Smooth muscle cell (in vitro differentiated cells): ENCODE data around the gene OR8K5. TPM values are rescaled to one million over a fixed set of nuclear protein-coding genes. Genes with fewer than 3 reads are reported as not detected.
"Not testable (repeated sequence)": the region's sequence is repeated elsewhere in the genome, so short reads cannot be mapped to it uniquely, and the experiment has no call there.

ENCODE experiments used
- DNase-seq: peaks from one replicate; lab custom pipeline; 2025; ENCODE audit not compliant: unreplicated experiment; lab: John Stamatoyannopoulos, UW
- H2AFZ ChIP-seq: fragments of 200-600 bp; sonication (generic); 2 replicates; pipeline ENCODE4 v1.6.0; 2016; ENCODE audit warnings: antibody characterized with exemption, low read depth, mild to moderate bottlenecking
- H3F3A ChIP-seq: fragments of 200-600 bp; sonication (generic); 2 replicates; pipeline ENCODE4 v1.6.0; 2017; ENCODE audit warnings: antibody characterized with exemption, low read depth
- H3K27ac ChIP-seq: fragments of 200-600 bp; sonication (generic); 2 replicates; pipeline ENCODE4 v1.5.1; 2016; ENCODE audit warnings: low read depth, mild to moderate bottlenecking
- H3K27me3 ChIP-seq: fragments of 200-600 bp; sonication (generic); 2 replicates; pipeline ENCODE4 v1.6.1; 2016; ENCODE audit warnings: low read depth, mild to moderate bottlenecking
- H3K36me3 ChIP-seq: fragments of 200-600 bp; sonication (generic); 2 replicates; pipeline ENCODE4 v1.5.1; 2016; ENCODE audit warnings: low read depth
- H3K4me1 ChIP-seq: fragments of 200-600 bp; sonication (generic); 2 replicates; pipeline ENCODE4 v1.5.1; 2016; ENCODE audit warnings: low read depth
- H3K4me2 ChIP-seq: fragments of 200-600 bp; sonication (generic); 2 replicates; pipeline ENCODE4 v1.6.0; 2016; ENCODE audit warnings: mild to moderate bottlenecking
- H3K4me3 ChIP-seq: fragments of 200-600 bp; sonication (generic); 2 replicates; pipeline ENCODE4 v1.5.1; 2016; ENCODE audit warnings: mild to moderate bottlenecking
- H3K79me2 ChIP-seq: fragments of 200-600 bp; sonication (generic); 2 replicates; pipeline ENCODE4 v1.6.0; 2016; ENCODE audit warnings: low read depth, mild to moderate bottlenecking
- H3K9ac ChIP-seq: fragments of 200-600 bp; sonication (generic); 2 replicates; pipeline ENCODE4 v1.6.0; 2016; ENCODE audit warnings: low read depth
- H3K9me3 ChIP-seq: fragments of 200-600 bp; sonication (generic); replicated peaks from 2 replicates; pipeline ENCODE4 v1.5.1; 2016; ENCODE audit warnings: low read depth
- H4K20me1 ChIP-seq: fragments of 200-600 bp; sonication (generic); 2 replicates; pipeline ENCODE4 v1.6.0; 2016; ENCODE audit warnings: low read depth
- WGBS: methylation state at CpG from one replicate; pipeline ENCODE4 v1.1.7; 2016; ENCODE audit warnings: low lambda C conversion rate; 5-methylcytosine and 5-hydroxymethylcytosine counted together
- polyA plus RNA-seq: library from polyadenylated mRNA; unstranded; fragments of >200 nt; fragmentation: Nextera tagmentation; extraction: Ambion mirVana; gene quantifications from 2 replicates; pipeline ENCODE4 v1.2.1, GENCODE V29; 2016
- total RNA-seq: library from RNA; depleted of rRNA; stranded (reverse); fragments of >200 nt; gene quantifications from 2 replicates; pipeline ENCODE4 v1.2.3, GENCODE V29; 2014
- TF ChIP-seq, protein P1 (sequence below): fragments of 200-600 bp; sonication (generic); IDR thresholded peaks from 2 replicates; pipeline ENCODE4 v1.5.1; 2017; ENCODE audit warnings: borderline replicate concordance, mild to moderate bottlenecking, antibody characterized with exemption; ENCODE audit not compliant: insufficient read depth, poor library complexity, severe bottlenecking

The OR8K5 gene
- total and polyA plus RNA-seq, 2 experiments from 2014 or later = not detected

DNA sequence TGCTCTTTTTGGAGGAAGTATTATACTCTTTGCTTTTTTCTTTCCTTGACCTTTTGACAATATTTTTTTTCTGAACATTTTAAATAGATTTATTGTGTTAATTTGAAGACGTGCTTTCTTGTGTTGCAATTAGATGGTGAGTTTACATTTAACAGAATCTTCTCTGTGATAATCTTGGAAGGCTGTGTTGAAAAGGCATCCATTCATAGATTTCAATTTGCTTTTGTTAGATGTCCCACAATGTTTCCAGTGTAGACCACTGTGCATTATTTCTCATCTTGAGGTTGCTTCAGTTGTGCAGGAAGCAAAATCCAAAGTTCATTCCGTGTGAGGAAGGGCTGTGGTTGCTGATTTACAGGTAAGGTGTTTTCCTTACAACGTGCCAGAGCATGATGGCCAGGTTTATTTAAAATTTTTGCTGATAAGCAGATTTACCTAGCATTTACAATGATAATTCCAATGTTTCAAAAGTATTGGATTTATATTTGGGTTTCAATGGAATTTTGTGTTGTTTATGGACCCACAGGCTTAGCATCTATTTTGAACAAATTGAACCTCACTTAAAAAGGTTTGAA, 12.2 kb upstream of the OR8K5 start:
- no peak for DNase-seq
- Histone ChIP-seq H3K79me2 (no peaks in the 10 kb centered on the region), H3K4me2 (no peak overlapping the region), H3K27me3 (no peaks in the 10 kb centered on the region), H3K36me3 (no peaks in the 10 kb centered on the region), H4K20me1 (no peaks in the 10 kb centered on the region), H3F3A (no peaks in the 10 kb centered on the region), H2AFZ (no peak overlapping the region), H3K9ac (no peak overlapping the region), H3K4me1 (no peaks in the 10 kb centered on the region), H3K4me3 (no peak overlapping the region), H3K9me3 (no peaks in the 10 kb centered on the region), H3K27ac (no peak overlapping the region)
- TF ChIP-seq, protein P1, sequence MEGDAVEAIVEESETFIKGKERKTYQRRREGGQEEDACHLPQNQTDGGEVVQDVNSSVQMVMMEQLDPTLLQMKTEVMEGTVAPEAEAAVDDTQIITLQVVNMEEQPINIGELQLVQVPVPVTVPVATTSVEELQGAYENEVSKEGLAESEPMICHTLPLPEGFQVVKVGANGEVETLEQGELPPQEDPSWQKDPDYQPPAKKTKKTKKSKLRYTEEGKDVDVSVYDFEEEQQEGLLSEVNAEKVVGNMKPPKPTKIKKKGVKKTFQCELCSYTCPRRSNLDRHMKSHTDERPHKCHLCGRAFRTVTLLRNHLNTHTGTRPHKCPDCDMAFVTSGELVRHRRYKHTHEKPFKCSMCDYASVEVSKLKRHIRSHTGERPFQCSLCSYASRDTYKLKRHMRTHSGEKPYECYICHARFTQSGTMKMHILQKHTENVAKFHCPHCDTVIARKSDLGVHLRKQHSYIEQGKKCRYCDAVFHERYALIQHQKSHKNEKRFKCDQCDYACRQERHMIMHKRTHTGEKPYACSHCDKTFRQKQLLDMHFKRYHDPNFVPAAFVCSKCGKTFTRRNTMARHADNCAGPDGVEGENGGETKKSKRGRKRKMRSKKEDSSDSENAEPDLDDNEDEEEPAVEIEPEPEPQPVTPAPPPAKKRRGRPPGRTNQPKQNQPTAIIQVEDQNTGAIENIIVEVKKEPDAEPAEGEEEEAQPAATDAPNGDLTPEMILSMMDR = no peak
- WGBS = 88% methylated on average over 3 of the region's 3 CpGs

DNA sequence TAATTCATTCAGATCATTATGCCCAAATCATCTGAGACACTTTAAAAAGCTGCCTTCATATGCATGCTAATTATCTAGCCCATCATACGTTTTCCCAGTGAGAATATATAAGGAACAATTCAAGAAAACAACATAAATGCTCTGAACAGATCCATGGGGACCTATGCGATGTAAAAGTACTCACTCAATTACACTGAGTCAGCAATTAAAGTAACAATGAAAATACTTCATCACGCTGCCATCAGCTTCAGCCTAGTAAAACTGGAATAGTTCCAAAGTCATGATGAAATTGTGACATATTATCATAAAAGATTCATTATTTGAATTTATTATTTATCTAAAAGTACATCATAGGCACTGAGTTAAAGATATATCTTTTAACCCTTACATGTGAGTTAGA, 3.7 kb upstream of the OR8K5 start:
- Histone ChIP-seq H3K27me3 (no peaks in the 10 kb centered on the region), H3K4me3 (no peak overlapping the region), H3K4me1 (no peaks in the 10 kb centered on the region), H3K79me2 (no peaks in the 10 kb centered on the region), H3K9ac (no peak overlapping the region), H4K20me1 (no peaks in the 10 kb centered on the region), H3K27ac (no peak overlapping the region), H3F3A (no peaks in the 10 kb centered on the region), H2AFZ (no peak overlapping the region), H3K4me2 (no peak overlapping the region), H3K9me3 (no peaks in the 10 kb centered on the region), H3K36me3 (no peaks in the 10 kb centered on the region)
- TF ChIP-seq, protein P1 = no peak
- DNase-seq = no peak
- 77% methylated on average over 3 of the region's 3 CpGs for WGBS

DNA sequence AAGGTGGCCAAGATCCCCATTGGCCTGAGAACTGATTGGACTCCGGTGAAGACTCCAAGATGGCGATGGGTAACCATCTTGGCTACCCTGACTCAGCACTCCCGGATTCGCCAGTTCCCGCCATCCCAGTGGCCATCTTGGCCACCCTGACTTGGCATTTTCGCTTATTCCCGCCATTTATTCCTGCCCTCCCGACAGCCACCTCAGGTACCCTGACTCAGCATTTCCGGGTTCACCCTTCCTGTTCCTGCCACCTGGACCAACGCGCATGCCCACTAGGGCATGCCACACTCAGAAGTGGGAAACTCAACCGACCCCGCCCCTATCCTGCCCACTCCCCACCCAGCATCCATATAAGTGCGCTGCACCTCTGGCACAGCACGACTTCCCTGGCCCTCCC, 7.8 kb downstream of the OR8K5 start:
- no peaks in the 10 kb centered on the region for H3F3A ChIP-seq
- WGBS = 95% methylated on average over 15 of the region's 15 CpGs
- TF ChIP-seq, protein P1 = no peak
- no peak overlapping the region for H3K4me2 ChIP-seq
- H3K9me3 ChIP-seq = no peaks in the 10 kb centered on the region
- no peaks in the 10 kb centered on the region for H3K27me3 ChIP-seq
- no peaks in the 10 kb centered on the region for H3K36me3 ChIP-seq
- H4K20me1 ChIP-seq = no peaks in the 10 kb centered on the region
- no peaks in the 10 kb centered on the region for H3K79me2 ChIP-seq
- H3K27ac ChIP-seq = no peak overlapping the region
- no peak overlapping the region for H3K9ac ChIP-seq
- no peak for DNase-seq
- H2AFZ ChIP-seq = no peak overlapping the region
- H3K4me3 ChIP-seq = no peak overlapping the region
- no peaks in the 10 kb centered on the region for H3K4me1 ChIP-seq

DNA sequence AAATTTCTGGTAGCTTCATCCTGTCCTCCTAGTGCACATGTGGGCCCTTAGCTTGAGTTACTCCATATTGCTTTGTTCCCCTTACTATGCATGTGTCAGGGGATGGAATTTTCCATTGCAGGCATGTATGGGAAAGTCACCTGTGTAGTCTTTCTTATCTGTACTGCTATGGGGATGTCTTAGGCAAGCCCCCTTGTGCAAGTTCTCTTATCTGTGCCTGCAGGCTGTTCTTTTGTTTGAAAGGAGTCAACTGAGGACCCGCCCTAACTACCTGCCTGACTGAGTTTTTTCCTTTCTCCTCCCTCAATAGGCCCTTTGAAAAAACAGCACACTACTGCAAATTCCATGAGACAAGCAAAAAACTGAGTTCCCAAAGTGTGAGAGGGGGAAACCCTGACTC, 8.7 kb downstream of the OR8K5 start:
- 75% methylated on average over 1 of the region's 1 CpG for WGBS
- H3K9me3 ChIP-seq = no peaks in the 10 kb centered on the region

DNA sequence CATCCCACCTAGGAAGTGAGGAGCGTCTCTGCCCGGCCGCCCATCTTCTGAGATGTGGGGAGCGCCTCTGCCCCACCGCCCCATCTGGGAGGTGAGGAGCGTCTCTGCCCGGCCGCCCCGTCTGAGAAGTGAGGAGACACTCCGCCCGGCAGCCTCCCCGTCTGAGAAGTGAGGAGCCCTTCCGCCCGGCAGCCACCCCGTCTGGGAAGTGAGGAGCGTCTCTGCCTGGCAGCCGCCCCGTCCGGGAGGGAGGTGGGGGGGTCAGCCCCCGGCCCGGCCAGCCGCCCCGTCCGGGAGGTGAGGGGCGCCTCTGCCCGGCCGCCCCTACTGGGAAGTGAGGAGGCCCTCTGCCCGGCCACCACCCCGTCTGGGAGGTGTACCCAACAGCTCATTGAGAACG, 16.4 kb downstream of the OR8K5 start:
- H3F3A ChIP-seq, H3K4me3 ChIP-seq, H3K4me1 ChIP-seq, H3K4me2 ChIP-seq, H3K27me3 ChIP-seq, H3K36me3 ChIP-seq, H3K9me3 ChIP-seq, H3K9ac ChIP-seq, H3K79me2 ChIP-seq, H4K20me1 ChIP-seq, H3K27ac ChIP-seq, DNase-seq, H2AFZ ChIP-seq: not testable (repeated sequence)
- 82% methylated on average over 12 of the region's 30 CpGs for WGBS

More for the DNA sequence above, 8.7 kb downstream of the OR8K5 start:
- no peaks in the 10 kb centered on the region for H4K20me1 ChIP-seq
- H3K4me3 ChIP-seq = no peak overlapping the region
- no peaks in the 10 kb centered on the region for H3F3A ChIP-seq
- H3K27me3 ChIP-seq = no peaks in the 10 kb centered on the region
- no peaks in the 10 kb centered on the region for H3K36me3 ChIP-seq
- no peak overlapping the region for H3K4me2 ChIP-seq
- no peak overlapping the region for H3K27ac ChIP-seq
- H3K9ac ChIP-seq = no peak overlapping the region
- H3K4me1 ChIP-seq = no peaks in the 10 kb centered on the region
- no peak for DNase-seq
- H2AFZ ChIP-seq = no peak overlapping the region
- no peaks in the 10 kb centered on the region for H3K79me2 ChIP-seq
- TF ChIP-seq, protein P1 = no peak
